ENCODE results near the gene IQCM. TPM values are rescaled to one million over a fixed set of nuclear protein-coding genes. Genes with fewer than 3 reads are reported as not detected.

Gene IQCM
- total RNA-seq, 1 donor from 2014 or later = not detected

DNA sequence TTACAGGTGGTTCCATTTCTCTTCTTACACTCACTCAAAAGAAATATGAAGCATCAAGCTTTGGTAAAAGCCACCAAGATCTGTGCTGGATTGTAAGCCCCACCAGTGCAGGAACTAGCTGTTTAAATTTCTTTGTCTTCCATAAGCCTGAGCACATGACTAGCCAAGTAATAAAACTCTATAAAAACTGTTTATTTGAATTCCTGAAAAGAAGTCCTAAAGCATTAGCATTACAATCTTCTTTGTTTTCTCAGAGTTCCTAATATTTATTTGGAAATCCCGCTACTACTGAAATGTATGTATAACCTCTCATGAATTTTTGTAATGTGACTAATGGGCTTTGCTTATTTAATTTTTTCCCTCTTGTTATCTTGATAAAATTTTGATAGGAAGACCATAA is 65.9 kb downstream of the IQCM start:
- Mint-ChIP-seq H3K4me3 (no peak overlapping the region), H3K36me3 (ENCODE audit: low read depth) (no peaks in the 10 kb centered on the region), H3K9me3 (no peaks in the 10 kb centered on the region), H3K4me1 (no peaks in the 10 kb centered on the region), H3K27me3 (no peaks in the 10 kb centered on the region), H3K27ac (no peak overlapping the region)
- ATAC-seq (ENCODE audit: low read depth) (no peak), DNase-seq (no peak)
- CTCF ChIA-PET = no interaction called here
- POLR2A ChIA-PET = no interaction called here
- intact Hi-C loops (cut with micrococcal nuclease) = no loop called here
- TF ChIP-seq, protein P1, sequence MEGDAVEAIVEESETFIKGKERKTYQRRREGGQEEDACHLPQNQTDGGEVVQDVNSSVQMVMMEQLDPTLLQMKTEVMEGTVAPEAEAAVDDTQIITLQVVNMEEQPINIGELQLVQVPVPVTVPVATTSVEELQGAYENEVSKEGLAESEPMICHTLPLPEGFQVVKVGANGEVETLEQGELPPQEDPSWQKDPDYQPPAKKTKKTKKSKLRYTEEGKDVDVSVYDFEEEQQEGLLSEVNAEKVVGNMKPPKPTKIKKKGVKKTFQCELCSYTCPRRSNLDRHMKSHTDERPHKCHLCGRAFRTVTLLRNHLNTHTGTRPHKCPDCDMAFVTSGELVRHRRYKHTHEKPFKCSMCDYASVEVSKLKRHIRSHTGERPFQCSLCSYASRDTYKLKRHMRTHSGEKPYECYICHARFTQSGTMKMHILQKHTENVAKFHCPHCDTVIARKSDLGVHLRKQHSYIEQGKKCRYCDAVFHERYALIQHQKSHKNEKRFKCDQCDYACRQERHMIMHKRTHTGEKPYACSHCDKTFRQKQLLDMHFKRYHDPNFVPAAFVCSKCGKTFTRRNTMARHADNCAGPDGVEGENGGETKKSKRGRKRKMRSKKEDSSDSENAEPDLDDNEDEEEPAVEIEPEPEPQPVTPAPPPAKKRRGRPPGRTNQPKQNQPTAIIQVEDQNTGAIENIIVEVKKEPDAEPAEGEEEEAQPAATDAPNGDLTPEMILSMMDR (IDR thresholded peaks at IDR 0.05) = no peak

DNA sequence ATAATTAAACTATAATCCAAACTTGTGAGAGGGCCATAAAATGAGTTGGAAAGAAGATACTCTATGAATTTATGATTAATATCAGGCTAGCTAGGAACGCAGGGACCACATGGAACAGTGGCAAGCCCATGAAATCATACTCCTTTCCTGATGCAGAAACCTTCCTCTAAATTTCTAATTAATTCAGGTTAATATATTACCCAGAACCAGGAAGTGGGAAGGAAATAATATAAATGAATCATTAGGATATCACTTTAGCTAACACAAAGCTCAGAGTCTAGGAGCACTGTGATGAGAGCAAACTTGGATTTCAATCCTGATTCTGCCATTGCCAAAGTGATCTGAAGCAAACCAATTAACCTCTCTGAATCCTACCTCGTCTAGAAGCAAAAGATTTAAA is 68.0 kb downstream of the IQCM start:
- POLR2A ChIA-PET = no interaction called here
- TF ChIP-seq, protein P1 (IDR thresholded peaks at IDR 0.05) = no peak
- Mint-ChIP-seq H3K4me3 (no peak overlapping the region), H3K27ac (no peak overlapping the region), H3K36me3 (ENCODE audit: low read depth) (no peaks in the 10 kb centered on the region), H3K4me1 (no peaks in the 10 kb centered on the region), H3K9me3 (no peaks in the 10 kb centered on the region), H3K27me3 (no peaks in the 10 kb centered on the region)
- CTCF ChIA-PET = no interaction called here
- intact Hi-C loops (cut with micrococcal nuclease) = no loop called here
- no peak for ATAC-seq (ENCODE audit: low read depth)
- DNase-seq = no peak

DNA sequence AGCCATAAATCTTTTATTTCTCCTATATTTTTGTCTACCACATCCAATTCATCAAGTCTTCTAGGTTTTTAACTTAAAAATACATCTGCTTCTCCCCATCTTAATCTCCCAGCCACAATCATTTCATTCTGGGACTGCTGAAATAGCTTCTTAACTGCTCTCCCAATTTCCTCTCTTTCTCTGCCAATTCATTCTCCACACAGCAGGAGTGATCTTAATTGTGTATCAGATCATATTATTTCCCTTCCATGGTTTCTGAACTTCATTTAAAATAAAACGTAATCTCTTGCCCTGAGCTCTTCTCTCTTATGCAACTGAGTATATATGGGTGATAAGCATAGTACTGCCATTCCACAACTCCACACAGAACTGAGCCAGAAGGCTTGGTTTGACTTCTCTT is 69.4 kb downstream of the IQCM start:
- H3K9me3 Mint-ChIP-seq = no peaks in the 10 kb centered on the region
- no peaks in the 10 kb centered on the region for H3K27me3 Mint-ChIP-seq
- intact Hi-C loops (cut with micrococcal nuclease) = no loop called here
- ATAC-seq (ENCODE audit: low read depth) (no peak), DNase-seq (no peak)
- H3K4me1 Mint-ChIP-seq = no peaks in the 10 kb centered on the region
- H3K36me3 Mint-ChIP-seq (ENCODE audit: low read depth) = no peaks in the 10 kb centered on the region
- no peak overlapping the region for H3K4me3 Mint-ChIP-seq
- TF ChIP-seq, protein P1 (IDR thresholded peaks at IDR 0.05) = no peak
- ChIA-PET CTCF (no interaction called here), POLR2A (no interaction called here)
- no peak overlapping the region for H3K27ac Mint-ChIP-seq

DNA sequence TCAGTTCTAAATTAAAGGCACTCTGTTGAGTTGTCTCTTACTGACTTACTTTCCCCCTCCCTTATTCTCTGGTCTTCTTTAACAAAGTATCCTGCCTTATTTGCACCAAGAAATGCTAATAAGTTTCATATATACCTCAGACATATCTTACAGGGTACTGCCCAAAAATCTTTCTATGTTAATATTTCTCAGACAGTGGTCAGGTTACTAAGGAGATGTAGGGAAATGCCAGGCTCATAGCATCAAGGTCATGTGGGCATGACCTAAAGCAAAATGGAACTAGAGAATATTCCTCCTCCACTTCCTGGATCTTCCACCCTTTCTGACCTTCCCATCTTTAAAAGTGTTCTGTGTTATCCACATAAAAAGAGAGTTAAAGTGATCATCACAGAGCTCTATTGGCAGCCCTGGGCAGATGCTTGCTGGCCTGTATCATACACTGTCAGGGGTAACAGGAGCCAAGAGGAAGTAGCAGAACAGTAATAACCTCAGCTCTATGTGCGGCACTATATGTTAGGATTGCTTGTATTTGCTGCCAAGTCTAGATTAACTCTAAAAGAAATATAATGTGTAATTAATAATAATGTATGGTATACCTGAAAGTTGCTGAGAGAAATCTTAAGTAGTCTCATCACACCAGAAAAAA is 74.3 kb downstream of the IQCM start:
- ATAC-seq (ENCODE audit: low read depth) = no peak
- DNase-seq = no peak
- intact Hi-C loops (cut with micrococcal nuclease) = no loop called here
- H3K36me3 Mint-ChIP-seq (ENCODE audit: low read depth) = no peaks in the 10 kb centered on the region
- TF ChIP-seq, protein P1 (IDR thresholded peaks at IDR 0.05) = no peak
- ChIA-PET CTCF (no interaction called here), POLR2A (no interaction called here)
- H3K27ac Mint-ChIP-seq = no peak overlapping the region
- no peaks in the 10 kb centered on the region for H3K9me3 Mint-ChIP-seq
- no peaks in the 10 kb centered on the region for H3K27me3 Mint-ChIP-seq
- H3K4me1 Mint-ChIP-seq = no peaks in the 10 kb centered on the region
- H3K4me3 Mint-ChIP-seq = no peak overlapping the region

DNA sequence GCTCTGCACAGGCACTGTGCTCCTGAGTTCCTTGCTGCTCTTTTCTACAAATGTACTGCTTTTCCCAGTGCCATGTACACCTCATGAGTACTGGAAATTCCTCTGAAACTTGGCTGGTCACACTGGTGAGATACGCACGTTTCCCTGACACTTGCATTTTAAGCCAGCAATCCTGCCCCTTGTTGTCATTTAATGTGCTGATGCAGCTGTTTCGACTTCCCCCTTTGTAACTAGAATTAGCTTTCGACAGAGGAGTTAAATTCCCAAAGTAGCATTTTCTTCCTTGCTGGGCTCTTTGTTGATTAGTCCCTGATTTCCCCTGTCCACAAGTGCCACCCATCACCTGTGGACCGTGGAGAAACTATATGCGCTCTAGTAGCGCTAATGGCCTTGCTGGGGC is 77.5 kb downstream of the IQCM start:
- Mint-ChIP-seq H3K9me3 (no peaks in the 10 kb centered on the region), H3K36me3 (ENCODE audit: low read depth) (no peaks in the 10 kb centered on the region), H3K27ac (no peak overlapping the region), H3K27me3 (no peaks in the 10 kb centered on the region), H3K4me3 (no peak overlapping the region), H3K4me1 (no peaks in the 10 kb centered on the region)
- CTCF ChIA-PET = no interaction called here
- POLR2A ChIA-PET = no interaction called here
- ATAC-seq (ENCODE audit: low read depth) = no peak
- TF ChIP-seq, protein P1 (IDR thresholded peaks at IDR 0.05) = no peak
- intact Hi-C loops (cut with micrococcal nuclease) = no loop called here
- no peak for DNase-seq
